CD1c-positive myeloid dendritic cell (primary cell): ENCODE data around the gene FNDC3B.
A peak's percentile ranks its signal among the peaks of the same experiment; 100 is the strongest.

Source experiments
- DNase-seq: peaks from one replicate; pipeline ENCODE4 v3.0.0-alpha.2; 2016; ENCODE audit errors: extremely low spot score

FNDC3B gene

DNA sequence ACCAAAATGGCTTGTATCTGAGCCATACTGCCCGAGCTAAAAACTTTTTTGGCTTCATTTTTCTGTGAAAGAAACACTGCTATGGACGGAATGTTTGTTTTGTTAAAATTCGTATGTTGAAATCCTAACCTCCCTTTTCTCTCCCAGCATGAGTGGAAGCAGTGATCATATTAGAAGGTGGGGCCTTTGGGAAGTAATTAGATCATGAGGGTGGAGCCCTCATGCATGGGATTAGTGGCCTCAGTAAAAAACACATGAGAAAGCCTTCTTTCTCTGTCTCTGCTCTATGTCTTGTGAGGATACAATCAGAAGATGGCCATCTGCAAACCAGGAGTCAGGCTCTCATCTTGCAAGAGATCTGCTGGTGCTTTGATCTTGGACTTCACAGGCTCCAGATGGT lies 7.4 kb upstream of the FNDC3B start:
- DNase-seq, result no peak

GRCh38 chr3:172033396-172033795 lies 6.0 kb upstream of the FNDC3B start:
- peak; percentile 38 for DNase-seq

GRCh38 chr3:172034786-172035685 lies 4.3 kb upstream of the FNDC3B start:
- peak; percentile 27 for DNase-seq

GRCh38 chr3:172036541-172037215 lies 2.7 kb upstream of the FNDC3B start:
- DNase-seq, result no peak

DNA sequence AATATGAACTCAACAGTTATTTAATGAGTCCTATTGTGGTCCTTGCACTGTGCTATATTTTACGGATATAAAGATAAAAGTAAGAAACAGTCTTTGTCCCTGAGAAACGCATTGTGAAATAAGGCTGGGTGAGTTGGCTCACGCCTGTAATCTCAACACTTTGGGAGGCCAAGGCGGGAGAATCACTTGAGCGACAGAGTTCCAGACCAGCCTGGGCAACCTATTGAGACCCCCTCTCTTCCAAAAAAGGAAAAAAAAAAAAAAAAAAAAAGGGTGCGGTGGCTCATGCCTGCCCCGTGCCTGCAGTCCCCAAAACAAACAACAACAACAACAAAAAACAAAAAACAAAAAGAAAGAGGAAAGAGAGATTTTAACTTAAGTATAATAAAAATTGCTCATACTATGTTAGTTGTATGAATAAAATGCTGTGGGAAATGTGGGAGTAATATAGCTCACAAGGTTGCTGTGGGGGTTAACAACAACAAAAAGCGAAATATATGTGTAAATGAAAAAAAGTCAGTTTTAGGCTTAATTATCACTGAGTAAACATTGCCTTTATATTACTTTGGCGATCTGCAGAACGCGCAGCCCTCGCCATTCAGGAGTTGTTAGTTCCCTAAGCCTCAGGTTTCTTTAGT lies 461 bp upstream of the FNDC3B start:
- no peak for DNase-seq

- DNase-seq, result peak; percentile 72
Measured at GRCh38 chr3:172040078-172040980, 951 bp downstream of the FNDC3B start.

DNA sequence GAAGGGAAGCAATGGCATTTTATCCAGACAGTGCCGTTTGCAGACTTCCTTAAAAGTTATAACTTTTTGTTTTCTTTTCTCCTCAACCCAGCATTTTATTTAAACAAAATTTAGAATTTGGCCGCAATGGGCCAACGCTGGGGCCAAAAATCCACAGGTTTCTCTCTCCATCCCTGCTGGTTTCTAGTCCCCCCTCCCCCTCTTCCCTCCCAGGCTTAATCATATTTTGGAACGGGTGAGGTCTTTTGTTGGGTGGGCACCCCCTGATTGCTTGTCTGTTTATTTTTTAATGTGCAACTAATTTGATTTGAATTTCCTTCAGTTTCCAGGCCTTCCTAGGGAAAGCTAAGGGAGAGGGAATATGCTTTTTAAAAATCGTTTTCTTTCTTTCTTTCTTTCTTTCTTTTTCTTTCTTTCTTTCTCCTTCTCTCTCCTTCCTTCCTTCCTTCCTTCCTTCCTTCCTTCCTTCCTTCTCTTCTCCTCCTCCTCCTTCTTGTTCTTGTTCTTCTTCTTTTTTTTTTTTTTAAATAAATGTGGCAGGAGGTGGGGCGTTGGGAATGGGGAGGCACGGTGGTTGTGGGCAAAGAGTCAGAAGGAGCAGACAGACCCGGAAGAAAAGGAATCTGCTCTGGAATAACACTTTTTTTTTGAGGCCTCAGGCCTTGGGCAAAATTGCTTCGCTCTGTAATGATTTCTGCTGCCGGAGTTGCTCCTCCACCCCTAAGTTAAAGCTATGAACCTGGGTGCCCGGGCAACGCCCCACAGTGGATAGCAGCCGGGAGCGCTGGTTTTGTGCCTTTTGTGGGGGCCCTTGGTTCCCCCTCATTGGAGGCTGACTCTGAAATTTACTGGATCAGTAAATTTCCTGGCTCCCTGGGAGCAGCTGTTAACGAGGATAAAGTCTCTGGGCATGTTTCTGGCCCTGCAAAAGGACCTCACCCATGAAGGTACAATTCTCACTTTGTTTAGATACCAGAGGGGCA lies 1.9 kb downstream of the FNDC3B start:
- DNase-seq, result no peak

DNA sequence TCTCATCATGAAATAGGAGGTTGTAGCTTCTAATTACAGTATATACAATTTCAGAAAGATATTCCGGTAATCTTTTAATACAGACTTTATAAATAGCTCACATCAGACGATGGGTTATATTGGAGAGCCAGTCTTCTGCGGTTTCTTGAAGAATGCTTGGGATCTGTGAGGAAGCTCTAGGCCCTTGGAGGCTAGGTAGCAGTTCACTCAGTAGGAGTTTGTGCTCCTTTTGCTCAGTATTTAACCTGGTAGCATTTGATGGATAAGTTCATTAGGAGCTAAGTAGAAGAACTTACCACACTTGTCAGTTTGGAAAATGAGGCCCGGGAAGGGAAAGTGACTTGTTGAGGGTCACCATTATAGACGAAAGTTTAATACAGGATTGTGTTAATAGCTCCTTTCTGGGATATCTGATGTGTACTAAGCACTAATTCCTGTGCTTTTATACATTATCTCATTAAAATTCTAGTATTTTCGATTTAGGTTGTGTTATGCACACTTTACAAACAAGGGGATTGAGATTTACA lies 2.8 kb downstream of the FNDC3B start:
- no peak for DNase-seq

- DNase-seq, result peak; percentile 35
Measured at GRCh38 chr3:172042663-172043179, 3.3 kb downstream of the FNDC3B start.

GRCh38 chr3:172043233-172043632 lies 3.9 kb downstream of the FNDC3B start:
- DNase-seq, result no peak

- DNase-seq, result no peak
Measured at GRCh38 chr3:172043766-172044165, 4.4 kb downstream of the FNDC3B start.

DNA sequence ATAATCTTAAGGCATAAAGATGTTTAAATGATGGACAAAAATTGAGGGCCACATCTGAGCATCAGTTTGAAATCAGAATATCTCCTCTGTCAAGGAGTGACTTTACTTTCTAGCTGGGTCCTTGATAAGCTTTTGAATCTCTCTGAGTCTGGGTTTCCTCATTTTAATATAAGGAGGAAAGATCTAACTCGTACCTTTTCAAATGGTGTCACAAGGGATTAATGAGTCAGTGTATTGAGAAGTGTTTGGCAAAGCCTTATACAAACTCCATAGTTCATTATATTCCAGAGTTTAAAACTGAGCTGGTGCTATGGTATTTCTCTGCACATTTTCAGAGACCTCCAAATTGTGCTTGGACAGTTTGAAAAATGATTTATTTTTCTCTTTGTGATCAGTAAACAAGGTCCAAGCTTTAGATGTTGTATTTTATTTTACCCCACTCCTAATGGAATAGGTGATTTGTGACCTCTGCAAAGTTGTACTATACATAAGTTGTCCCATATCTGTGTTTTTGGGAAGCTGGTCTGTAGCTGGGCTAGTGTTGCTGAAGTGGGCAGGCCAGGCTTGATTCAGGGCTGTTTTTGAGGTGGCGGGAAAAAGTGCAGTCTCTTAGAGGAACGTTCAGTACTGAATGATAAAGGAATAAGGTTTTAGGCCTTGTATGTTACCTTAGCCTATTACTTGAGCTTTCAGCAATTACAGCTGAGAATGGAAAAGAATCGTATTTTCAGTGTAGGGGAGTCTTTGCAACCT lies 5.6 kb downstream of the FNDC3B start:
- DNase-seq, result peak; percentile 32

GRCh38 chr3:172046268-172046915 lies 7.0 kb downstream of the FNDC3B start:
- DNase-seq, result no peak

DNA sequence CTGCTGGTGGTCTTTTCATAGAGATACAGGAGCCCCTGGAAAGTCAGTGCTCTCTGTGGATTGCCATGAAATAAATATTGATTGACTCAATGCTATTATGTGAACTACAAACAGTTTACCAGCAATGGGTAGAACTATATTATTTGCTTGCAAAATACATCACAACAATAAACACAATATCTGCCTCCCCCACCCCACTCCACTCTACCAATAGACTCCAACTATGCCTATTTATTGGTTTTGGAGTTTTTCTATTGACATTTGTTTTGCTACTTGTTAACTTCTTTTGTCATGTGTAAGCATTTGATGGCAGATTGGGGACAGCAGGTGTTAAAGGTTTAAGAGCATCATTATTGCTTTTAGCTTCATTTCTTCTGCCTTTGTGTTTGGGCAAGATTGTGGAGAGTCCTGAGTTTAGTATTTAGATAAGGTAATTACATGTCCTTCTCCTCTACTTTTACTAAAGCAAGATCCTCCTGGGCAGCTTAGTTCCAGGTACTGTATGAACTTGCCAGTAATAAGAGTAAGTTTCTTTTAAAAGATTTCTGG lies 8.3 kb downstream of the FNDC3B start:
- no peak for DNase-seq

- DNase-seq, result no peak
Measured at GRCh38 chr3:172048599-172048998, 9.2 kb downstream of the FNDC3B start.

- no peak for DNase-seq
Measured at GRCh38 chr3:172051310-172051956, 12.1 kb downstream of the FNDC3B start.

GRCh38 chr3:172051957-172052354 lies 12.6 kb downstream of the FNDC3B start:
- no peak for DNase-seq

DNA sequence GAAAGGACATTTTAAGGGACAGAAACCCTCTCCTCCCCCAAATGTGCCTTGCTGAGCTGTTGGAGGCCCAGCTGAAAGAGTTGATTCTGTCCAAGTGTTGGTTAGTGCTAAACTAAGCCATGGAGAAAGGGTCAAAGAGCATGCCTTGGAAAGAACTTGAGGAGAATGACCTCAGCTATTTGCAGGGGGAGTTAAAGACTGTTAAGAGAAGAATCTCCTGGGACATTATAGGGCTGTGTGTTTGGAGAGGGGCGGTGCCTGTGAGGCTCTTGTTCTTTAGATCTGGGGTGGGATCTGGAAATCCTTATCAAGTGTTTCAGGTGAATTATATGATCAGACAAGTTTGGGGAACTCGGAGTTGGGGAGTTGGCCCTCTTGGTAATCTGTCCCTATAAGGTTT lies 13.0 kb downstream of the FNDC3B start:
- DNase-seq, result no peak
